22Rv1 (cell line): Measurements from ENCODE around the gene CHRNB2.

Experiments used
- ZFX ChIP-seq: fragments of 450-650 bp; IDR thresholded peaks from 2 replicates; pipeline ENCODE4 v1.6.1; 2017; ENCODE audit warnings: antibody characterized with exemption, borderline replicate concordance
- TF ChIP-seq, protein P1 (sequence below): fragments of 450-650 bp; IDR thresholded peaks from 2 replicates; pipeline ENCODE4 v1.5.1; 2017; ENCODE audit warnings: mild to moderate bottlenecking

DNA sequence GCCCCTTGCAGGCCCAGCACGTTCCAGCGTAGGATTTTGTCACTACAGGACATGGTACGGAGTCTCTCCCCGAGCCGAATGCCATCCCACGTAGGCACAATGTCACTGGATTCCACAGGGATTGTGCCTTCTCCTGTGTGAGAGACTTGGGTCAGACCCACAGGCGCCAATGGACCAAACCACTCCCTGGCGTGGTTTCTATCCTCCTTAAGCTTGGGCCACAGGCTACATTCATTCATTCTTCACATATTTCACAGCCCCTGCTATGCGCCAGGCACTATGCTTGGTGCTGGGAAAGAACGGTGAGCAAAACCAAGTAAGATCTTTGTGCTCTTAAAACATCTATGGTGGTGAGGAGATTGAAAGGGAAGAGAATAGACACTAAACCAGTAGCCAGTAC lies 18.7 kb downstream of the CHRNB2 start:
- TF ChIP-seq, protein P1, sequence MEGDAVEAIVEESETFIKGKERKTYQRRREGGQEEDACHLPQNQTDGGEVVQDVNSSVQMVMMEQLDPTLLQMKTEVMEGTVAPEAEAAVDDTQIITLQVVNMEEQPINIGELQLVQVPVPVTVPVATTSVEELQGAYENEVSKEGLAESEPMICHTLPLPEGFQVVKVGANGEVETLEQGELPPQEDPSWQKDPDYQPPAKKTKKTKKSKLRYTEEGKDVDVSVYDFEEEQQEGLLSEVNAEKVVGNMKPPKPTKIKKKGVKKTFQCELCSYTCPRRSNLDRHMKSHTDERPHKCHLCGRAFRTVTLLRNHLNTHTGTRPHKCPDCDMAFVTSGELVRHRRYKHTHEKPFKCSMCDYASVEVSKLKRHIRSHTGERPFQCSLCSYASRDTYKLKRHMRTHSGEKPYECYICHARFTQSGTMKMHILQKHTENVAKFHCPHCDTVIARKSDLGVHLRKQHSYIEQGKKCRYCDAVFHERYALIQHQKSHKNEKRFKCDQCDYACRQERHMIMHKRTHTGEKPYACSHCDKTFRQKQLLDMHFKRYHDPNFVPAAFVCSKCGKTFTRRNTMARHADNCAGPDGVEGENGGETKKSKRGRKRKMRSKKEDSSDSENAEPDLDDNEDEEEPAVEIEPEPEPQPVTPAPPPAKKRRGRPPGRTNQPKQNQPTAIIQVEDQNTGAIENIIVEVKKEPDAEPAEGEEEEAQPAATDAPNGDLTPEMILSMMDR = no peak
- TF ChIP-seq ZFX = no peak
